HG02973 (cell line): ENCODE measurements around the gene PTGDR.

Experiments
- ATAC-seq: cut with Tn5 transposase; IDR thresholded peaks from one replicate; pipeline ENCODE4 v1.9.1; 2021; ENCODE audit warnings: moderate library complexity; ENCODE audit not compliant: unreplicated experiment

Gene PTGDR

GRCh38 chr14:52307905-52308304, 40.4 kb downstream of the PTGDR start:
- no peak for ATAC-seq

GRCh38 chr14:52310541-52310940, 43.0 kb downstream of the PTGDR start:
- no peak for ATAC-seq

DNA sequence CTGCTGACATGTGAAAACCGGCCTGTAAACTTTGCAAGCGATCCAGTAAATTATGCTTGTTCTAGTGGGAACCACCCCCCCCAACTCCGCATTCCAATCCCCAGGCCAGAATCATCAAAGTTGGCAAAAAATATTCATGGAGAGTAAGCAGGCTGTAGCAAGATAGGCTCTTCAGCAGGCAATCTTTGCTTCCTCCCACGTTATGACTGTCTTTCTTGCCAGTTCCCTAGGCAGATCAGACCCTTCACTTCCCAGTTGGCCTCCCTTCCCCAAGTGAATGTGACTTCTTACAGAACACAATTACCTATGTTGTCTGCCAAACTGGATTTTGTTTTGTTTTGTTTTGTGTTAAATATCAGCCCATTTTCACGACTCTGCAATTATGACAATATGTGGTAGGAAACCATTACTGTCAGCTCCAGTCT, 45.4 kb downstream of the PTGDR start:
- no peak for ATAC-seq

DNA sequence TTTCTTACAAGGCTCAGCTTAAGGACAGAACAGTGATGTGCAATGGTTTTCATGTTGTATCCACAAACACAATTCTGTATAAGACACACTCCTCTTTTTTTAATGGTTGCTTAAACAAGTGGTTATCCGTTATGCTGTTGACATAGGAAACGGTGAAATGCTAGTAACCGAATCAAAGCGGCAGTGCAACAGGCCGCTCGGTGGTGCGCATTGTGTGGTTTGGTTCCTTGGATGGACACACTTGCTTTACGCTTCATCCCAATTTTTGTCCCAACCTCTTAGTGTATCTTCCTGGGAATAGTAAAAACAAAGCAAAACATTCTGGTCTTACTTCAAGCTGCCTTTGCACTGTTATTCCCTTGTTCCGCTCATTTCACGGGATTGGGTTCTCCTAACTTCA, 46.0 kb downstream of the PTGDR start:
- ATAC-seq, result no peak

DNA sequence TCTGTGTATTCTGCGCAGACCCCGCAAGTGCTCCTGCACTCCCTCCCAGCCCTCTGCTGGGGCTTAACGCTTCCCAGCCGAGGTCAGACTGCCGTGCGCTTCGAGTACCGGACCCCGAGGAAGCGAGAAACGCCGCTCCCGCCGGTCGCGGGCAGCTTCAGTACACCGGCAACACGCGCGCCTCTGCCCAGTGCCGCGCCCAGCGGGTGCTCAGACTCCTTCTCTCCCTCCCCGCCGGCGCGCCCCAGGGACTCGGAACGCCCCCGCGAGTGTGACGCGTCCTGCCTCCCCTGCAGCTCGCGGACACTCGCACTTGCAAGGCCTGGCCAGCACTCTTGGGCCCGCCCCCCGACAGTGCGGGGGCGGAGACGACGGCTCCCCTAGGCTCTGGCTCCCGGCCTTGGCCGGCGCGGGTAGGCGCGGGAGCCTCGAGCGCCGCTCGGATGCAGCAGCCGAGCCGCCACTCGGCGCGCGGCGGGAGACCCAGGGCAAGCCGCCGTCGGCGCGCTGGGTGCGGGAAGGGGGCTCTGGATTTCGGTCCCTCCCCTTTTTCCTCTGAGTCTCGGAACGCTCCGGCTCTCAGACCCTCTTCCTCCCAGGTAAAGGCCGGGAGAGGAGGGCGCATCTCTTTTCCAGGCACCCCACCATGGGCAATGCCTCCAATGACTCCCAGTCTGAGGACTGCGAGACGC, 46.6 kb downstream of the PTGDR start, which contains the start of gene PTGER2:
Gene PTGER2, plus strand, starts transcription at position 410 of the 692 bp plus-strand sequence. Its CDS starts 237 bp downstream, at position 647.
- ATAC-seq, result peak; percentile 35

DNA sequence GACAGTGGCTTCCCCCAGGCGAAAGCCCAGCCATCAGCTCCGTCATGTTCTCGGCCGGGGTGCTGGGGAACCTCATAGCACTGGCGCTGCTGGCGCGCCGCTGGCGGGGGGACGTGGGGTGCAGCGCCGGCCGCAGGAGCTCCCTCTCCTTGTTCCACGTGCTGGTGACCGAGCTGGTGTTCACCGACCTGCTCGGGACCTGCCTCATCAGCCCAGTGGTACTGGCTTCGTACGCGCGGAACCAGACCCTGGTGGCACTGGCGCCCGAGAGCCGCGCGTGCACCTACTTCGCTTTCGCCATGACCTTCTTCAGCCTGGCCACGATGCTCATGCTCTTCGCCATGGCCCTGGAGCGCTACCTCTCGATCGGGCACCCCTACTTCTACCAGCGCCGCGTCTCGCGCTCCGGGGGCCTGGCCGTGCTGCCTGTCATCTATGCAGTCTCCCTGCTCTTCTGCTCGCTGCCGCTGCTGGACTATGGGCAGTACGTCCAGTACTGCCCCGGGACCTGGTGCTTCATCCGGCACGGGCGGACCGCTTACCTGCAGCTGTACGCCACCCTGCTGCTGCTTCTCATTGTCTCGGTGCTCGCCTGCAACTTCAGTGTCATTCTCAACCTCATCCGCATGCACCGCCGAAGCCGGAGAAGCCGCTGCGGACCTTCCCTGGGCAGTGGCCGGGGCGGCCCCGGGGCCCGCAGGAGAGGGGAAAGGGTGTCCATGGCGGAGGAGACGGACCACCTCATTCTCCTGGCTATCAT, 47.3 kb downstream of the PTGDR start:
- no peak for ATAC-seq

GRCh38 chr14:52315355-52315718, 47.8 kb downstream of the PTGDR start:
- no peak for ATAC-seq

- no peak for ATAC-seq
Measured at GRCh38 chr14:52318062-52318461, 50.6 kb downstream of the PTGDR start.

GRCh38 chr14:52318826-52319645, 51.5 kb downstream of the PTGDR start:
- no peak for ATAC-seq

- ATAC-seq, result no peak
Measured at GRCh38 chr14:52319919-52320318, 52.4 kb downstream of the PTGDR start.

DNA sequence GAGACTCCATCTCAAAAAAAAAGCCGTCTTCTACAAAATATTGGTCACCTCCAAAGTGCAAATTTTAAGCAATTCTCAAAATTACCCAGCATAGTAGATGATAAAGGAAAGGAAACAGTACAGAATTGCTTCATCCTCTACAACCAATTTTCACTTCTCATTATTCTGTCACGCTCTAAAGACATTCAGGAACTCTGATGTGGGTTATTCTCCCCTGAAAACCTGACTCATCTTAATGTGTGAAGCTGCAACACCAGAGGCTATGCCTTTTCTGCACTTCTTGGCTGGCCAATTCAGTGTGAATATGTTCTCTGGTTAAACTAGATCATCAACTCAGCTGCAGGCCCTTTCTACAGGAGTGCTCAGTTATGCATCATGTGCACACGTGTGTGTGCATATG, 57.6 kb downstream of the PTGDR start:
- peak; percentile 86 for ATAC-seq

DNA sequence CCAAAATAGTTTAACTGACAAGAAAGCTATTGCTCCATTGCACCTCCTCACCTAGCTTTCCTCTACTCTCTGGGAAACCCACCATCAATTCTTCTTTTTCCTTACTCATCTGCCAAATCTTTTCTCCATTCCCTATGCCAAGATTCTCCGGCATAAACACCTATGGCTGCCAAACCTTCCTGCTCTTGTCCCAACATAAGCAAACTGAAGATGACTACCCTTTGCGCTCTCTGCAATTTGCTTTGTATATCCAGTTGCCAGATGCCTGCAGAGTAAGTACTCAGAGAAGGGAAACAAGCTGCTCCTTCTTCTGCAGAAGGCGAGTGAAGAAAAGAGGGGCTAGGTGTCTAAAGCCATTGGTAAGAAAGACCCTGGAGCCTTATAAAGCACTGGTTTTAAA, 58.1 kb downstream of the PTGDR start:
- ATAC-seq, result no peak
